Body of pancreas (tissue), 4 donors: ENCODE measurements around the gene SLC37A1. TPM values are rescaled to one million over a fixed set of nuclear protein-coding genes. Genes with fewer than 3 reads are reported as not detected.

Source experiments
- ATAC-seq: fragments of 150-250 bp; one replicate; pipeline ENCODE4 v1.9.1; 2016
- DNase-seq, 4 donors: peaks; one replicate each; pipeline ENCODE4 v3.0.0-alpha.2; 2019
- H3K27ac ChIP-seq, 4 donors: fragments of 200-600 bp; sonication (generic); 1 replicate in 3 of 4; 2 replicates in 1 of 4; pipeline versions ENCODE4 v1.5.1 to v1.6.1; 2016 to 2019; ENCODE audit warnings: mild to moderate bottlenecking in 1 of 4, mixed read lengths in 1 of 4, moderate library complexity in 1 of 4
- H3K27me3 ChIP-seq, 2 donors: fragments of 200-600 bp; sonication (generic); one replicate each; pipeline ENCODE4 v1.6.0; 2016; ENCODE audit warnings: mild to moderate bottlenecking in 1 of 2
- H3K36me3 ChIP-seq, 2 donors: fragments of 200-600 bp; sonication (generic); replicated peaks in 1 of 2; 2 replicates each; pipeline ENCODE4 v1.5.1; 2016; ENCODE audit warnings: low read depth in 2 of 2; ENCODE audit not compliant: insufficient read depth in 1 of 2
- H3K4me1 ChIP-seq: fragments of 200-600 bp; sonication (generic); one replicate; pipeline ENCODE4 v1.6.0; 2016
- H3K4me3 ChIP-seq, 2 donors: fragments of 200-600 bp; sonication (generic); 1 replicate in 1 of 2; 2 replicates in 1 of 2; pipeline ENCODE4 v1.5.1; 2016 to 2019
- H3K9me3 ChIP-seq, 3 donors: fragments of 200-600 bp; sonication (generic); 1 replicate in 2 of 3; 2 replicates in 1 of 3; pipeline ENCODE4 v1.5.1; 2016
- POLR2A ChIP-seq, 3 donors: fragments of 450-650 bp; IDR thresholded peaks; one replicate each; pipeline ENCODE4 v1.6.1; 2016; ENCODE audit warnings: antibody characterized with exemption in 3 of 3, mild to moderate bottlenecking in 2 of 3
- WGBS, 2 donors: methylation state at CpG; one replicate each; pipeline ENCODE4 v1.1.5; 2017; 5-methylcytosine and 5-hydroxymethylcytosine counted together
- intact Hi-C: fragments of 100-400 bp; cut with DNase I; formaldehyde crosslinking; loops from one replicate; pipeline ENCODE4 v1.15.1; 2023
- total RNA-seq, 2 donors: library from RNA; depleted of rRNA; stranded (reverse); fragments of >200 nt; gene quantifications; one replicate each; pipeline ENCODE4 v1.1.0, GENCODE V29; 2016
- TF ChIP-seq, protein P1 (sequence below), 7 experiments: fragments of 450-650 bp in 4 of 7; fragments of 200-600 bp in 3 of 7; sonication (generic) in 3 of 7; IDR thresholded peaks; one replicate each; pipeline ENCODE4 v1.5.1; 2016 to 2019; ENCODE audit warnings: antibody characterized with exemption in 7 of 7

Gene SLC37A1
- total RNA-seq, 2 donors from 2014 or later: 6.3 to 16.3 TPM

DNA sequence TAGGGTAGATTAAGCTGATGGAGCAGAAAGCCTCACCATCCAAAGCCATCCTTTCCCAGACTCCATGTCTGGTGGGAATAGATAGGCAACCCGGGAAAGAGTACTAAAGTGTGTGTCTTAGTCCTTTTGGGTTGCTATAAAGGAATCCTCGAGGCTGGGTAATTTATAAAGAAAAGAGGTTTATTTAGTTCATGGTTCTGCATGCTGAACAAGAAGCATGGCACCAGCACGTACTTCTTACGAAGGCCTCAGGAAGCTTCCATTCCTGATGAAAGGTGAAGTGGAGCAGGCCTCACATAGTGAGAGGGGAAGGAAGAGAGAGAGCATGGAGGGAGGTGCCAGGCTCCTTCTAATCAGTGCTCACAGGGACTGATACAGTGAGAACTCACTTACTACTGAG is 6.2 kb upstream of the SLC37A1 start:
- no peak for ATAC-seq
- TF ChIP-seq, protein P1, sequence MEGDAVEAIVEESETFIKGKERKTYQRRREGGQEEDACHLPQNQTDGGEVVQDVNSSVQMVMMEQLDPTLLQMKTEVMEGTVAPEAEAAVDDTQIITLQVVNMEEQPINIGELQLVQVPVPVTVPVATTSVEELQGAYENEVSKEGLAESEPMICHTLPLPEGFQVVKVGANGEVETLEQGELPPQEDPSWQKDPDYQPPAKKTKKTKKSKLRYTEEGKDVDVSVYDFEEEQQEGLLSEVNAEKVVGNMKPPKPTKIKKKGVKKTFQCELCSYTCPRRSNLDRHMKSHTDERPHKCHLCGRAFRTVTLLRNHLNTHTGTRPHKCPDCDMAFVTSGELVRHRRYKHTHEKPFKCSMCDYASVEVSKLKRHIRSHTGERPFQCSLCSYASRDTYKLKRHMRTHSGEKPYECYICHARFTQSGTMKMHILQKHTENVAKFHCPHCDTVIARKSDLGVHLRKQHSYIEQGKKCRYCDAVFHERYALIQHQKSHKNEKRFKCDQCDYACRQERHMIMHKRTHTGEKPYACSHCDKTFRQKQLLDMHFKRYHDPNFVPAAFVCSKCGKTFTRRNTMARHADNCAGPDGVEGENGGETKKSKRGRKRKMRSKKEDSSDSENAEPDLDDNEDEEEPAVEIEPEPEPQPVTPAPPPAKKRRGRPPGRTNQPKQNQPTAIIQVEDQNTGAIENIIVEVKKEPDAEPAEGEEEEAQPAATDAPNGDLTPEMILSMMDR (IDR thresholded peaks at IDR 0.05): no peak
- no peak for TF ChIP-seq POLR2A (IDR thresholded peaks at IDR 0.05)
- WGBS, 2 donors: 80 to 85% methylated on average over 4 of the region's 4 CpGs
- intact Hi-C loops: no loop called here
- Histone ChIP-seq H3K27me3 (no peaks in the 10 kb centered on the region), H3K4me3 (no peak overlapping the region), H3K27ac (no peak overlapping the region), H3K4me1 (no peaks in the 10 kb centered on the region), H3K9me3 (no peaks in the 10 kb centered on the region), H3K36me3 (no peaks in the 10 kb centered on the region)
- DNase-seq: no peak

DNA sequence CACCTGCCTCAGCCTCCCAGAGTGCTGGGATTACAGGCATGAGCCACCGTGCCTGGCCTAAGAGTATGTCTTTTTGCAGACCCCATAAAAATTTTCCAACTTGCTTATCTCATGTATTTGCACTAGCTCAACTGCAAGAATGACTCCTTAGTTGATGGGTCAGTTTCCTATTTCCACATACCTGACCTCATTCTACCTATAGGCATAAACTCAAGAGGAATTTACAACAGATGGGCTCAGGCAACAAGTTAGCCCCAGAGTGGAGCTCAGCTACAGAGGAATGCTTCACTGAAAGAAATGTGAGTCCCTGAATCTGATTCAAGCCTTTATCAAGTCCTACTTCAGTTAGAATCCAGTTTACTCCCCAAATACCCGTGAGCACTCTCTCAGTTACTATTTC is 5.3 kb upstream of the SLC37A1 start:
- intact Hi-C loops: no loop called here
- Histone ChIP-seq H3K9me3 (no peaks in the 10 kb centered on the region), H3K4me1 (peaks cover 4% of the 10 kb centered on the region), H3K27ac (no peak overlapping the region), H3K27me3 (no peaks in the 10 kb centered on the region), H3K36me3 (no peaks in the 10 kb centered on the region), H3K4me3 (no peak overlapping the region)
- DNase-seq (no peak), ATAC-seq (no peak)
- no peak for TF ChIP-seq POLR2A (IDR thresholded peaks at IDR 0.05)
- TF ChIP-seq, protein P1 (IDR thresholded peaks at IDR 0.05): no peak
- 88 to 90% methylated on average over 2 of the region's 2 CpGs for WGBS, 2 donors

DNA sequence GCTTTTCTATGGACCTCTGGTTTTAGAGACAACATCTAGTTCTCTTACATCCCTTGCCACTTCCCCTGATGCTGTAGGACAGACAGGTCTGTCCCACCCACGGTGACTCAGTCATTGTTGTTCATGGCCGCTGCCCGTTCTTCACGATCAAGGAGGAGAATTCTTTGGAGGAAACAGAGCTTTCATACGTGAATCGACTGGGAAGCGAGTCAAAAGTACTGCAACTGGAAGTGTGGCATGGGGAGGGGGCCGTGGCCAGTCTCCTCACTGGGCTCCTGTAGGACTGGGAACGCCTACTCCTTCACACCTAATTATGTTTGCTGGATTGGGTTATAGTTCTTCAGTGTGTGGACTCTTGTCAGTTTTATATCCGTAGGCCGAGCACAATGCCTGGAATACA is 4.4 kb upstream of the SLC37A1 start:
- Histone ChIP-seq H3K27me3 (no peaks in the 10 kb centered on the region), H3K4me1 (peaks cover 5% of the 10 kb centered on the region), H3K36me3 (no peaks in the 10 kb centered on the region), H3K4me3 (no peak overlapping the region), H3K9me3 (no peaks in the 10 kb centered on the region), H3K27ac (no peak overlapping the region)
- ATAC-seq: no peak
- intact Hi-C loops: no loop called here
- no peak for DNase-seq
- TF ChIP-seq, protein P1 (IDR thresholded peaks at IDR 0.05): no peak
- TF ChIP-seq POLR2A (IDR thresholded peaks at IDR 0.05): no peak
- 82 to 84% methylated on average over 11 of the region's 11 CpGs for WGBS, 2 donors

DNA sequence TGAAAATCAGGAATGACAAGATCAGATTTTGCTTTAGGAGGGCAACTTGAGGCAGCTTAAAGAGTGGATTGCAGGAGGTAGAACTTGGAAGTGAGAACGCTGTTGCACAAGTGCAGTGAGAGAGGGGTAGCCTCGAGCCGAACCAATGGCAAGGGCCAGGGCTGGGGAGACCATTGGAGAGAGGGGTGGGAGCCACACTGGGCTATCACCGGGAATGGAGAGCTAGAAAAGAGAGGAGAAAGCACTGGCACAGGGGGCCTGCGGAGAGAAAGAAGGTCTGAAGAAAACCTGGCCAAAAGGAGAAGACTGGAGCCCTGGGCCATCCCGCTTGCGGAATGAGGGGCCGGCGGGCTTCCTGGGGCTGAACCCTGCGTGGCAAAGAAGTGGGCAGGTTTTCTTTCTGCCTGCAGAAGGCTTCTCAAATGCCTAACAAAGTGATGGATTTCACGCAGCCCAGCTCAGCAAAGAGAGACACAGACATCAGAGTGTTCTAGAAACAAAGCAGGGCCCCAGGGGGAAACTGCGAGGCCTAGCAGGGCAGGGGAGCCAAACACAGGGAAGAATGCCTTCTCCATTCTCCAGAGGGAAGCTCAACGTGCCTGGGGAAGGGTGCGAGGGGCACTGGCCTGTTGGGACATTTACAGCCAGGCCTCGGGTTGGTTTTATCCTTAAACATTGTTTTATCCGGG is 1.2 kb upstream of the SLC37A1 start:
- peaks cover 20% of the 10 kb centered on the region for H3K4me1 ChIP-seq
- ATAC-seq: no peak
- TF ChIP-seq, protein P1 (IDR thresholded peaks at IDR 0.05): no peak
- TF ChIP-seq POLR2A (IDR thresholded peaks at IDR 0.05): no peak
- DNase-seq: no peak
- 91 to 95% methylated on average over 16 of the region's 16 CpGs for whole genome bisulfite sequencing, 2 donors
- H3K9me3 ChIP-seq: no peaks in the 10 kb centered on the region
- no peaks in the 10 kb centered on the region for H3K36me3 ChIP-seq
- no peak overlapping the region for H3K4me3 ChIP-seq
- intact Hi-C loops: no loop called here
- no peaks in the 10 kb centered on the region for H3K27me3 ChIP-seq
- peak overlapping the region in 3 of 4 donors; percentile 70 to 80 (median 80) for H3K27ac ChIP-seq
